DND-41 (cell line): ENCODE measurements around the gene GIN1.

Experiments used
- ATAC-seq: fragments of 200-7000 bp; cut with Tn5 transposase; 3 replicates; pipeline ENCODE4 v1.9.1; 2021; ENCODE audit warnings: low read depth; ENCODE audit not compliant: insufficient read depth
- DNase-seq: peaks from one replicate; pipeline ENCODE4 v3.0.0-alpha.2; 2020
- H2AFZ ChIP-seq: 2 replicates; pipeline ENCODE4 v1.6.0; 2012; ENCODE audit warnings: low read depth, low read length
- H3K27ac ChIP-seq: 2 replicates; pipeline ENCODE4 v1.5.1; 2012; ENCODE audit warnings: low read length, inconsistent platforms
- H3K27me3 ChIP-seq: fragments of 200-600 bp; sonication (generic); 2 replicates; pipeline ENCODE4 v1.6.0; 2012; ENCODE audit warnings: low read length, mild to moderate bottlenecking, inconsistent platforms; ENCODE audit not compliant: insufficient read depth, poor library complexity
- H3K36me3 ChIP-seq: 2 replicates; pipeline ENCODE4 v1.5.1; 2012; ENCODE audit warnings: low read length, inconsistent platforms; ENCODE audit not compliant: insufficient read depth
- H3K4me1 ChIP-seq: 2 replicates; pipeline ENCODE4 v1.5.1; 2012; ENCODE audit warnings: mild to moderate bottlenecking, low read length; ENCODE audit not compliant: insufficient read depth
- H3K4me2 ChIP-seq: 2 replicates; pipeline ENCODE4 v1.6.0; 2012; ENCODE audit warnings: mild to moderate bottlenecking, moderate library complexity, low read length, inconsistent platforms; ENCODE audit not compliant: insufficient read depth
- H3K4me3 ChIP-seq, 2 experiments: fragments of 200-600 bp in 1 of 2; shearing (Covaris generic) in 1 of 2; 2 replicates each; pipeline ENCODE4 v1.5.1; 2012 to 2016; ENCODE audit warnings: inconsistent platforms in 2 of 2, low read length in 2 of 2, mild to moderate bottlenecking in 2 of 2, low read depth in 1 of 2, moderate library complexity in 1 of 2
- H3K79me2 ChIP-seq: 2 replicates; pipeline ENCODE4 v1.6.0; 2012; ENCODE audit warnings: low read length, inconsistent platforms; ENCODE audit not compliant: insufficient read depth
- H3K9ac ChIP-seq: 2 replicates; pipeline ENCODE4 v1.6.0; 2012; ENCODE audit warnings: low read depth, mild to moderate bottlenecking, inconsistent platforms, low read length, moderate library complexity
- H3K9me3 ChIP-seq: 2 replicates; pipeline ENCODE4 v1.5.1; 2012; ENCODE audit warnings: low read length, moderate library complexity, mild to moderate bottlenecking, inconsistent platforms; ENCODE audit not compliant: insufficient read depth, severe bottlenecking
- H4K20me1 ChIP-seq: 2 replicates; pipeline ENCODE4 v1.6.0; 2012; ENCODE audit warnings: low read length; ENCODE audit not compliant: insufficient read depth
- EZH2 ChIP-seq: IDR thresholded peaks from 3 replicates; pipeline ENCODE4 v1.6.1; 2012; ENCODE audit warnings: borderline replicate concordance, low read depth, mild to moderate bottlenecking, moderate library complexity, low read length, inconsistent platforms; ENCODE audit not compliant: severe bottlenecking
- TF ChIP-seq, protein P1 (sequence below): IDR thresholded peaks from 2 replicates; pipeline ENCODE4 v1.5.1; 2012; ENCODE audit warnings: borderline replicate concordance, low read length, moderate library complexity, mild to moderate bottlenecking; ENCODE audit not compliant: poor library complexity, severe bottlenecking; ENCODE audit errors: extremely low read depth

Gene GIN1

DNA sequence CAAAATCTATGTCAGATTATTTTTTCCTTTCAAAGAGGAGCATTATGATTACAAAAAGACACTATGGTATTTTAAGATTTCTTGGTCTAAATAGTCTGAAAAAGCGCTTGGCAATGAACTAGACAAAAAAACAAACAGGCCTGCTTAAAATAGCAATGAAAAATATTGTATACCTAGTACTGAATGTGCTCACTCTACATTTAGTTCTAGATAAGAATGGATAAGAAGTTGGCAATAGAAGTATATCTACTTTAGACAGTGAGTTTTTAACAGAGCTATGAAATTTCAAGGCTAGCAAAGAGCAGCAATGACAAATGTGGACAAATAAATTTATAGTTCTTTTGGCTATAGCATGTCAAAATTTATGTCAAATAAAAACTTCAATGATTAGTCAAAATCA lies 26.2 kb downstream of the GIN1 start:
- Histone ChIP-seq H3K4me2 (no peak overlapping the region), H3K36me3 (peaks cover 13% of the 10 kb centered on the region; the same call in 1 of the 2 replicates), H3K9ac (no peak overlapping the region), H3K27ac (no peak overlapping the region), H3K4me3 (no peak overlapping the region), H2AFZ (no peak overlapping the region), H3K27me3 (no peaks in the 10 kb centered on the region), H3K9me3 (no peaks in the 10 kb centered on the region), H3K79me2 (no peaks in the 10 kb centered on the region), H3K4me1 (no peaks in the 10 kb centered on the region), H4K20me1 (no peaks in the 10 kb centered on the region)
- TF ChIP-seq, protein P1, sequence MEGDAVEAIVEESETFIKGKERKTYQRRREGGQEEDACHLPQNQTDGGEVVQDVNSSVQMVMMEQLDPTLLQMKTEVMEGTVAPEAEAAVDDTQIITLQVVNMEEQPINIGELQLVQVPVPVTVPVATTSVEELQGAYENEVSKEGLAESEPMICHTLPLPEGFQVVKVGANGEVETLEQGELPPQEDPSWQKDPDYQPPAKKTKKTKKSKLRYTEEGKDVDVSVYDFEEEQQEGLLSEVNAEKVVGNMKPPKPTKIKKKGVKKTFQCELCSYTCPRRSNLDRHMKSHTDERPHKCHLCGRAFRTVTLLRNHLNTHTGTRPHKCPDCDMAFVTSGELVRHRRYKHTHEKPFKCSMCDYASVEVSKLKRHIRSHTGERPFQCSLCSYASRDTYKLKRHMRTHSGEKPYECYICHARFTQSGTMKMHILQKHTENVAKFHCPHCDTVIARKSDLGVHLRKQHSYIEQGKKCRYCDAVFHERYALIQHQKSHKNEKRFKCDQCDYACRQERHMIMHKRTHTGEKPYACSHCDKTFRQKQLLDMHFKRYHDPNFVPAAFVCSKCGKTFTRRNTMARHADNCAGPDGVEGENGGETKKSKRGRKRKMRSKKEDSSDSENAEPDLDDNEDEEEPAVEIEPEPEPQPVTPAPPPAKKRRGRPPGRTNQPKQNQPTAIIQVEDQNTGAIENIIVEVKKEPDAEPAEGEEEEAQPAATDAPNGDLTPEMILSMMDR, result no peak
- no peak for TF ChIP-seq EZH2
- DNase-seq (no peak), ATAC-seq (no peak)

DNA sequence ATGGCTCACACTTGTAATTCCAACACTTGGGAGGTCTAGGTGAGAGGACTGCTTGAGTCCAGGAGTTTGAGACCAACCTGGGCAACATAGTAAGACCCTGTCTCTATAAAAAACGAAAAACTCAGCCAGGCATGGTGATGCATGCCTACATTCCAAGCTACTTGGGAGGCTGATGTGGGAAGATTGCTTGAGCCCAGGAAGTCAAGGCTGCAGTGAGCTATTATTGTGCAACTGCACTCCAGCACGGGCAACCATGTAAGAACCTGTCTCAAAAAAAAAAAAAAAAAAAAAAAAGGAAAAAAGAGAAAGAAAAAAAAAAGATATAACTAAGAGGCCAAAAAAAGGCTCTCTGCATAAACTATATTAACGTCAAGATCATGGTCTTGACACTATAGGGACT lies 27.3 kb downstream of the GIN1 start:
- Histone ChIP-seq H3K9ac (no peak overlapping the region), H3K4me3 (no peak overlapping the region), H3K27ac (no peak overlapping the region), H3K79me2 (no peaks in the 10 kb centered on the region), H3K9me3 (no peaks in the 10 kb centered on the region), H3K4me1 (no peaks in the 10 kb centered on the region), H3K4me2 (no peak overlapping the region), H4K20me1 (no peaks in the 10 kb centered on the region), H2AFZ (no peak overlapping the region), H3K27me3 (no peaks in the 10 kb centered on the region), H3K36me3 (peaks cover 13% of the 10 kb centered on the region; the same call in 1 of the 2 replicates)
- ATAC-seq, result no peak
- DNase-seq, result no peak
- TF ChIP-seq EZH2, result no peak
- TF ChIP-seq, protein P1, result no peak

DNA sequence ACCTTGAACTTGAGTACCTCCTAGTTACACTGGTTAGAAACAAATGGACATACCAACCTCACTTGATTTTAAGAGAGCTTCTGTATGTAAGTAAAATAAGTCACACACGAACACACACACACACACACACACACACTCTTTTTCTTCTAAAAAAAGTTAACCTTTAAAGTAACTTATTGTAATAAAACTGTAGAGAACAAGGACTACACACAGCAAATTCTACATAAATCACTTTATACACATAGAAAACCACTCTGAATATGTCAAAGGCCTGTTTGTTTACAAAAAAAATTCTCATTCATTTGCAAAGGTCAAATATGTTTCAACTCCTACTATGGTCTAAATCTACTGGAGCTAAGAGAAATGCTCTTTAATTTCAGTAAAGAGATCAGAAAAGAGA lies 29.1 kb downstream of the GIN1 start:
- H3K4me3 ChIP-seq, result no peak overlapping the region
- H3K9me3 ChIP-seq, result no peaks in the 10 kb centered on the region
- no peak overlapping the region for H3K9ac ChIP-seq
- H4K20me1 ChIP-seq, result no peaks in the 10 kb centered on the region
- H3K27ac ChIP-seq, result no peak overlapping the region
- H3K36me3 ChIP-seq, result peaks cover 25% of the 10 kb centered on the region; the same call in 1 of the 2 replicates
- DNase-seq (no peak), ATAC-seq (no peak)
- H2AFZ ChIP-seq, result no peak overlapping the region
- no peak for TF ChIP-seq EZH2
- TF ChIP-seq, protein P1, result no peak
- no peaks in the 10 kb centered on the region for H3K27me3 ChIP-seq
- no peaks in the 10 kb centered on the region for H3K4me1 ChIP-seq
- H3K79me2 ChIP-seq, result no peaks in the 10 kb centered on the region
- H3K4me2 ChIP-seq, result no peak overlapping the region

DNA sequence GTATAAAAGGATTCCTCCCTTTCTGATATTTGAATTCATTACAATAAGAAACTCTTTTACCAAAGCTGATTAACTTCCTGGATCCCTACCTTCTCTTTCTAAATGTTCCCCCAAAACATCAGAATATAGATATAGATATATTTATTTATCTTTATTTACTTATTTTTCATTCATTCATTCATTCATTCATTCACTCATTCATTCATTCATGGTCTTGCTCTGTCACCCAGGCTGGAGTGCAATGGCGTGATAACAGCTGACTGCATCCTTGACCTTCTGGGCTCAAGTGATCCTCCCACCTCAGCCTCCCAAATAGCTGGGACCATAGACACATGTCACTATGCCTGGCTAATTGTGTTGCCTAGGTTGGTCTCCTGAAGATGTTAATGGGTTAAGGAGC lies 30.7 kb downstream of the GIN1 start:
- Histone ChIP-seq H3K36me3 (peaks cover 32% of the 10 kb centered on the region), H3K4me2 (no peak overlapping the region), H3K27ac (no peak overlapping the region), H2AFZ (no peak overlapping the region), H3K9ac (no peak overlapping the region), H3K27me3 (no peaks in the 10 kb centered on the region), H3K9me3 (no peaks in the 10 kb centered on the region), H3K79me2 (no peaks in the 10 kb centered on the region), H4K20me1 (no peaks in the 10 kb centered on the region), H3K4me1 (no peaks in the 10 kb centered on the region), H3K4me3 (no peak overlapping the region)
- DNase-seq, result no peak
- TF ChIP-seq, protein P1, result no peak
- TF ChIP-seq EZH2, result no peak
- no peak for ATAC-seq
